Karpas-422 (cell line): ENCODE results near the gene FAM210A. TPM values are rescaled to one million over a fixed set of nuclear protein-coding genes. Genes with fewer than 3 reads are reported as not detected.

Source experiments
- DNase-seq: peaks from one replicate; pipeline ENCODE4 v3.0.0-alpha.2; 2015
- H2AFZ ChIP-seq: fragments of 200-600 bp; sonication (generic); 2 replicates; pipeline ENCODE4 v1.6.1; 2014; ENCODE audit warnings: antibody characterized with exemption, low read length, mixed read lengths
- H3K27ac ChIP-seq: fragments of 200-600 bp; sonication (generic); 2 replicates; pipeline ENCODE4 v1.5.1; 2014; ENCODE audit warnings: mild to moderate bottlenecking, low read length, moderate library complexity
- H3K27me3 ChIP-seq: fragments of 200-600 bp; sonication (generic); 2 replicates; pipeline ENCODE4 v1.6.1; 2014; ENCODE audit warnings: low read length, mixed read lengths
- H3K36me3 ChIP-seq: fragments of 200-600 bp; sonication (generic); 2 replicates; pipeline ENCODE4 v1.6.1; 2014; ENCODE audit warnings: low read length, mixed read lengths; ENCODE audit not compliant: insufficient read depth
- H3K4me1 ChIP-seq: fragments of 200-600 bp; sonication (generic); 2 replicates; pipeline ENCODE4 v1.6.1; 2014; ENCODE audit warnings: mild to moderate bottlenecking, low read length, mixed read lengths
- H3K4me2 ChIP-seq: fragments of 200-600 bp; sonication (generic); 2 replicates; pipeline ENCODE4 v1.6.1; 2014; ENCODE audit warnings: low read length, low read depth, mild to moderate bottlenecking; ENCODE audit not compliant: poor library complexity, severe bottlenecking
- H3K4me3 ChIP-seq: fragments of 200-600 bp; sonication (generic); 2 replicates; pipeline ENCODE4 v1.5.1; 2014; ENCODE audit warnings: mild to moderate bottlenecking, antibody characterized with exemption, low read length, mixed read lengths
- H3K79me2 ChIP-seq: fragments of 200-600 bp; sonication (generic); 2 replicates; pipeline ENCODE4 v1.6.1; 2014; ENCODE audit warnings: mild to moderate bottlenecking, low read length, mixed read lengths
- H3K9ac ChIP-seq: fragments of 200-600 bp; sonication (generic); 2 replicates; pipeline ENCODE4 v1.6.0; 2014; ENCODE audit warnings: low read length
- H3K9me2 ChIP-seq: fragments of 200-600 bp; sonication (generic), shearing (Covaris generic); replicated peaks from 2 replicates; pipeline ENCODE4 v1.6.0; 2014; ENCODE audit warnings: mild to moderate bottlenecking, low read length, moderate library complexity; ENCODE audit not compliant: insufficient read depth
- H3K9me3 ChIP-seq: fragments of 300-700, 200-600 bp; sonication (generic); 2 replicates; pipeline ENCODE4 v1.6.1; 2014; ENCODE audit warnings: low read length, mixed read lengths
- H4K20me1 ChIP-seq: fragments of 200-600 bp; sonication (generic); 2 replicates; pipeline ENCODE4 v1.6.1; 2014; ENCODE audit warnings: mild to moderate bottlenecking, antibody characterized with exemption, low read length, low read depth; ENCODE audit not compliant: insufficient read depth
- total RNA-seq: library from RNA; depleted of rRNA; stranded (reverse); fragments of >200 nt; shearing (Covaris generic); gene quantifications from 2 replicates; pipeline ENCODE4 v1.2.3, GENCODE V29; 2014; ENCODE audit warnings: low replicate concordance

The FAM210A gene
- total RNA-seq, 1 experiment from 2014 or later: 48.3 TPM

- DNase-seq: peak; percentile 59
- Histone ChIP-seq H3K27ac (no peak overlapping the region), H3K9me2 (no peaks in the 10 kb centered on the region), H3K9me3 (no peaks in the 10 kb centered on the region), H3K4me3 (no peak overlapping the region), H2AFZ (no peak overlapping the region), H3K36me3 (peaks cover 5% of the 10 kb centered on the region; the same call in 1 of the 2 replicates), H3K9ac (no peak overlapping the region), H3K4me2 (no peak overlapping the region), H4K20me1 (no peaks in the 10 kb centered on the region), H3K4me1 (no peaks in the 10 kb centered on the region), H3K79me2 (peaks cover 67% of the 10 kb centered on the region), H3K27me3 (no peaks in the 10 kb centered on the region)
These were observed 53.7 kb downstream of the FAM210A start for GRCh38 chr18:13672657-13673056.

GRCh38 chr18:13661779-13662256 is 64.5 kb downstream of the FAM210A start:
- Histone ChIP-seq H3K9me3 (no peaks in the 10 kb centered on the region), H3K9me2 (no peaks in the 10 kb centered on the region), H3K4me3 (no peak overlapping the region), H3K27ac (no peak overlapping the region), H4K20me1 (0 out of 2 replicates have a peak, but pooled peaks cover 3% of the 10 kb centered on the region), H3K4me1 (no peaks in the 10 kb centered on the region), H3K4me2 (no peak overlapping the region), H3K36me3 (peaks cover 9% of the 10 kb centered on the region), H3K79me2 (peaks cover 26% of the 10 kb centered on the region), H3K27me3 (no peaks in the 10 kb centered on the region), H2AFZ (no peak overlapping the region), H3K9ac (no peak overlapping the region)
- DNase-seq: no peak

- Histone ChIP-seq H3K4me1 (no peaks in the 10 kb centered on the region), H3K4me3 (no peak overlapping the region), H3K79me2 (peaks cover 20% of the 10 kb centered on the region), H3K9me2 (no peaks in the 10 kb centered on the region), H2AFZ (no peak overlapping the region), H3K4me2 (no peak overlapping the region), H3K27me3 (no peaks in the 10 kb centered on the region), H3K27ac (no peak overlapping the region), H4K20me1 (no peaks in the 10 kb centered on the region), H3K9ac (no peak overlapping the region), H3K9me3 (no peaks in the 10 kb centered on the region), H3K36me3 (peaks cover 3% of the 10 kb centered on the region; the same call in 1 of the 2 replicates)
- DNase-seq: no peak
These were observed 65.1 kb downstream of the FAM210A start for GRCh38 chr18:13661051-13661778.

GRCh38 chr18:13660510-13660909 is 65.8 kb downstream of the FAM210A start:
- H3K9ac ChIP-seq: no peak overlapping the region
- no peaks in the 10 kb centered on the region for H3K4me1 ChIP-seq
- no peaks in the 10 kb centered on the region for H4K20me1 ChIP-seq
- H3K4me3 ChIP-seq: no peak overlapping the region
- no peak for DNase-seq
- H2AFZ ChIP-seq: no peak overlapping the region
- no peaks in the 10 kb centered on the region for H3K36me3 ChIP-seq
- peaks cover 14% of the 10 kb centered on the region for H3K79me2 ChIP-seq
- no peaks in the 10 kb centered on the region for H3K9me3 ChIP-seq
- no peaks in the 10 kb centered on the region for H3K9me2 ChIP-seq
- H3K4me2 ChIP-seq: no peak overlapping the region
- no peaks in the 10 kb centered on the region for H3K27me3 ChIP-seq
- no peak overlapping the region for H3K27ac ChIP-seq

GRCh38 chr18:13658436-13659204 is 67.7 kb downstream of the FAM210A start:
- Histone ChIP-seq H3K9me2 (no peaks in the 10 kb centered on the region), H3K36me3 (no peaks in the 10 kb centered on the region), H3K4me3 (no peak overlapping the region), H2AFZ (no peak overlapping the region), H3K4me2 (no peak overlapping the region), H3K27me3 (no peaks in the 10 kb centered on the region), H3K9me3 (no peaks in the 10 kb centered on the region), H3K4me1 (peaks cover 11% of the 10 kb centered on the region), H3K79me2 (no peaks in the 10 kb centered on the region), H3K9ac (no peak overlapping the region), H4K20me1 (no peaks in the 10 kb centered on the region), H3K27ac (no peak overlapping the region)
- no peak for DNase-seq

- peaks cover 18% of the 10 kb centered on the region for H3K4me1 ChIP-seq
- H3K27ac ChIP-seq: no peak overlapping the region
- H3K9ac ChIP-seq: no peak overlapping the region
- H2AFZ ChIP-seq: no peak overlapping the region
- DNase-seq: no peak
- H3K27me3 ChIP-seq: no peaks in the 10 kb centered on the region
- no peaks in the 10 kb centered on the region for H3K9me2 ChIP-seq
- no peak overlapping the region for H3K4me3 ChIP-seq
- no peak overlapping the region for H3K4me2 ChIP-seq
- H3K79me2 ChIP-seq: no peaks in the 10 kb centered on the region
- H3K36me3 ChIP-seq: no peaks in the 10 kb centered on the region
- H3K9me3 ChIP-seq: no peaks in the 10 kb centered on the region
- H4K20me1 ChIP-seq: no peaks in the 10 kb centered on the region
These were observed 68.4 kb downstream of the FAM210A start for GRCh38 chr18:13657974-13658373.

GRCh38 chr18:13653746-13654433 is 72.5 kb downstream of the FAM210A start:
- no peaks in the 10 kb centered on the region for H3K36me3 ChIP-seq
- no peak overlapping the region for H3K4me3 ChIP-seq
- no peaks in the 10 kb centered on the region for H3K9me2 ChIP-seq
- H3K4me1 ChIP-seq: peaks cover 55% of the 10 kb centered on the region
- no peaks in the 10 kb centered on the region for H4K20me1 ChIP-seq
- no peak overlapping the region for H2AFZ ChIP-seq
- DNase-seq: no peak
- H3K27ac ChIP-seq: peak overlapping the region; percentile 49
- H3K9me3 ChIP-seq: no peaks in the 10 kb centered on the region
- no peaks in the 10 kb centered on the region for H3K79me2 ChIP-seq
- no peak overlapping the region for H3K4me2 ChIP-seq
- H3K27me3 ChIP-seq: no peaks in the 10 kb centered on the region
- H3K9ac ChIP-seq: no peak overlapping the region
